ENCODE measurements around the gene NDUFS8.

Gene NDUFS8

GRCh38 chr11:68044145-68044813 lies 13.8 kb downstream of the NDUFS8 start:
- Histone ChIP-seq H3K36me3 (ENCODE audit: control insufficient read depth, insufficient read depth, low read length) (no peaks in the 10 kb centered on the region), H2AFZ (no peak overlapping the region), H3K4me2 (ENCODE audit: low read length) (no peak overlapping the region), H3K79me2 (no peaks in the 10 kb centered on the region), H3K27ac (no peak overlapping the region), H3K9ac (no peak overlapping the region), H3K4me1 (no peaks in the 10 kb centered on the region), H3K4me3 (ENCODE audit: low read depth, low read length) (no peak overlapping the region), H3K9me3 (ENCODE audit: control insufficient read depth, low read length) (no peaks in the 10 kb centered on the region), H3K27me3 (ENCODE audit: control insufficient read depth, insufficient read depth, low read length) (no peaks in the 10 kb centered on the region)
- no peak for TF ChIP-seq CTCF (IDR thresholded peaks at IDR 0.05)

GRCh38 chr11:68044898-68045351 lies 14.4 kb downstream of the NDUFS8 start:
- Histone ChIP-seq H3K36me3 (ENCODE audit: control insufficient read depth, insufficient read depth, low read length) (no peaks in the 10 kb centered on the region), H3K4me1 (no peaks in the 10 kb centered on the region), H3K9me3 (ENCODE audit: control insufficient read depth, low read length) (no peaks in the 10 kb centered on the region), H3K79me2 (no peaks in the 10 kb centered on the region), H3K4me2 (ENCODE audit: low read length) (no peak overlapping the region), H3K9ac (no peak overlapping the region), H3K27me3 (ENCODE audit: control insufficient read depth, insufficient read depth, low read length) (no peaks in the 10 kb centered on the region), H3K27ac (no peak overlapping the region), H2AFZ (no peak overlapping the region), H3K4me3 (ENCODE audit: low read depth, low read length) (no peak overlapping the region)
- TF ChIP-seq CTCF (IDR thresholded peaks at IDR 0.05), result no peak

GRCh38 chr11:68047437-68048290 lies 17.2 kb downstream of the NDUFS8 start:
- no peak for TF ChIP-seq CTCF (IDR thresholded peaks at IDR 0.05)
- Histone ChIP-seq H3K9ac (no peak overlapping the region), H3K4me2 (ENCODE audit: low read length) (no peak overlapping the region), H3K36me3 (ENCODE audit: control insufficient read depth, insufficient read depth, low read length) (no peaks in the 10 kb centered on the region), H3K4me3 (ENCODE audit: low read depth, low read length) (no peak overlapping the region), H3K79me2 (no peaks in the 10 kb centered on the region), H3K9me3 (ENCODE audit: control insufficient read depth, low read length) (no peaks in the 10 kb centered on the region), H2AFZ (no peak overlapping the region), H3K27me3 (ENCODE audit: control insufficient read depth, insufficient read depth, low read length) (no peaks in the 10 kb centered on the region), H3K27ac (no peak overlapping the region), H3K4me1 (no peaks in the 10 kb centered on the region)

- Histone ChIP-seq H3K9ac (no peak overlapping the region), H3K9me3 (ENCODE audit: control insufficient read depth, low read length) (no peaks in the 10 kb centered on the region), H3K27ac (no peak overlapping the region), H3K79me2 (no peaks in the 10 kb centered on the region), H3K27me3 (ENCODE audit: control insufficient read depth, insufficient read depth, low read length) (no peaks in the 10 kb centered on the region), H2AFZ (no peak overlapping the region), H3K4me2 (ENCODE audit: low read length) (no peak overlapping the region), H3K4me1 (no peaks in the 10 kb centered on the region), H3K36me3 (ENCODE audit: control insufficient read depth, insufficient read depth, low read length) (no peaks in the 10 kb centered on the region), H3K4me3 (ENCODE audit: low read depth, low read length) (no peak overlapping the region)
- TF ChIP-seq CTCF (IDR thresholded peaks at IDR 0.05), result no peak
Measured at GRCh38 chr11:68048681-68049508, 18.4 kb downstream of the NDUFS8 start.
